ENCODE data around the gene SLC11A2.
"Not testable (repeated sequence)": the region's sequence is repeated elsewhere in the genome, so short reads cannot be mapped to it uniquely, and the experiment has no call there.

Gene SLC11A2

GRCh38 chr12:50936821-50937530 lies 89.2 kb downstream of the SLC11A2 start:
- no peak for DNase-seq

- no peak for DNase-seq
Observed at GRCh38 chr12:50934981-50935807, 91.0 kb downstream of the SLC11A2 start.

- DNase-seq: no peak
Observed at GRCh38 chr12:50934371-50934851, 91.8 kb downstream of the SLC11A2 start.

- DNase-seq: peak; percentile 13
Observed at GRCh38 chr12:50933459-50934124, 92.6 kb downstream of the SLC11A2 start.

GRCh38 chr12:50932787-50933280 lies 93.3 kb downstream of the SLC11A2 start:
- no peak for DNase-seq

- DNase-seq: not testable (repeated sequence)
Observed at GRCh38 chr12:50930477-50930876, 95.7 kb downstream of the SLC11A2 start.

- no peak for DNase-seq
Observed at GRCh38 chr12:50929831-50930230, 96.4 kb downstream of the SLC11A2 start.
